Thyroid gland (tissue), 4 donors: ENCODE measurements around the gene TTC3. TPM values are rescaled to one million over a fixed set of nuclear protein-coding genes. Genes with fewer than 3 reads are reported as not detected.

ENCODE experiments used
- DNase-seq, 2 donors: peaks; one replicate each; pipeline ENCODE4 v3.0.0-alpha.2; 2019
- H3K27ac ChIP-seq, 3 donors: fragments of 200-600 bp; sonication (generic); 1 replicate in 2 of 3; 2 replicates in 1 of 3; pipeline ENCODE4 v1.5.1; 2016 to 2019; ENCODE audit warnings: mild to moderate bottlenecking in 1 of 3, moderate library complexity in 1 of 3
- H3K27me3 ChIP-seq: fragments of 200-600 bp; sonication (generic); one replicate; pipeline ENCODE4 v1.5.1; 2019
- H3K36me3 ChIP-seq, 2 donors: fragments of 200-600 bp; sonication (generic); one replicate each; pipeline ENCODE4 v1.5.1; 2016 to 2019
- H3K4me1 ChIP-seq, 2 donors: fragments of 200-600 bp; sonication (generic); one replicate each; pipeline ENCODE4 v1.5.1; 2017 to 2019
- H3K4me3 ChIP-seq, 3 donors: fragments of 200-600 bp; sonication (generic); replicated peaks in 1 of 3; 1 replicate in 2 of 3; 2 replicates in 1 of 3; pipeline ENCODE4 v1.5.1; 2016; ENCODE audit warnings: mild to moderate bottlenecking in 1 of 3
- H3K9me3 ChIP-seq: fragments of 200-600 bp; sonication (generic); one replicate; pipeline ENCODE4 v1.5.1; 2017
- CTCF ChIP-seq, 6 experiments: fragments of 200-600 bp in 3 of 6; fragments of 450-650 bp in 3 of 6; sonication (generic) in 3 of 6; IDR thresholded peaks; one replicate each; pipeline ENCODE4 v1.5.1; 2016 to 2019; ENCODE audit warnings: antibody characterized with exemption in 6 of 6, mild to moderate bottlenecking in 2 of 6, inconsistent platforms in 1 of 6, moderate library complexity in 1 of 6
- POLR2A ChIP-seq, 2 donors: fragments of 450-650 bp; IDR thresholded peaks; one replicate each; pipeline ENCODE4 v1.6.1; 2017; ENCODE audit warnings: antibody characterized with exemption in 2 of 2, mild to moderate bottlenecking in 2 of 2, moderate library complexity in 1 of 2
- WGBS, 2 donors: methylation state at CpG; one replicate each; pipeline ENCODE4 v1.1.5; 2017; 5-methylcytosine and 5-hydroxymethylcytosine counted together
- intact Hi-C: fragments of 100-400 bp; cut with DNase I; formaldehyde crosslinking; loops from one replicate; pipeline ENCODE4 v1.15.1; 2023
- total RNA-seq, 4 donors: library from RNA; depleted of rRNA; stranded (reverse); fragments of >200 nt; gene quantifications; one replicate each; pipeline ENCODE4 v1.2.3, GENCODE V29; 2016

TTC3 gene
- total RNA-seq, 4 donors from 2014 or later = 206 to 286 (median 251) TPM

- DNase-seq = no peak
- H3K9me3 ChIP-seq = no peaks in the 10 kb centered on the region
- intact Hi-C loops = no loop called here
- TF ChIP-seq POLR2A (IDR thresholded peaks at IDR 0.05) (no peak), CTCF (IDR thresholded peaks at IDR 0.05) (no peak)
- H3K27ac ChIP-seq = no peak overlapping the region
- WGBS, 2 donors = 97 to 98% methylated on average over 16 of the region's 16 CpGs
- no peak overlapping the region for H3K4me3 ChIP-seq
- no peaks in the 10 kb centered on the region for H3K27me3 ChIP-seq
- H3K36me3 ChIP-seq = peaks cover 58 to 66% of the 10 kb centered on the region in 2 donors
- no peaks in the 10 kb centered on the region for H3K4me1 ChIP-seq
Measured at GRCh38 chr21:37228003-37228400, 154.9 kb downstream of the TTC3 start.

GRCh38 chr21:37230632-37231248 lies 157.7 kb downstream of the TTC3 start:
- no peaks in the 10 kb centered on the region for H3K9me3 ChIP-seq
- no peaks in the 10 kb centered on the region for H3K4me1 ChIP-seq
- WGBS, 2 donors = 92 to 94% methylated on average over 21 to 22 of the region's 23 CpGs
- H3K27ac ChIP-seq = no peak overlapping the region
- H3K27me3 ChIP-seq = no peaks in the 10 kb centered on the region
- no peak overlapping the region for H3K4me3 ChIP-seq
- intact Hi-C loops = no loop called here
- H3K36me3 ChIP-seq = peaks cover 49 to 53% of the 10 kb centered on the region in 2 donors
- no peak for TF ChIP-seq CTCF (IDR thresholded peaks at IDR 0.05)
- TF ChIP-seq POLR2A (IDR thresholded peaks at IDR 0.05) = no peak
- no peak for DNase-seq

GRCh38 chr21:37231249-37231645 lies 158.2 kb downstream of the TTC3 start:
- no peak for DNase-seq
- intact Hi-C loops = no loop called here
- no peak overlapping the region for H3K27ac ChIP-seq
- H3K4me3 ChIP-seq = no peak overlapping the region
- H3K9me3 ChIP-seq = no peaks in the 10 kb centered on the region
- no peaks in the 10 kb centered on the region for H3K4me1 ChIP-seq
- 91 to 92% methylated on average over 12 of the region's 12 CpGs for WGBS, 2 donors
- TF ChIP-seq CTCF (IDR thresholded peaks at IDR 0.05) = no peak
- H3K36me3 ChIP-seq = peaks cover 48 to 49% of the 10 kb centered on the region in 2 donors
- no peaks in the 10 kb centered on the region for H3K27me3 ChIP-seq

GRCh38 chr21:37231671-37232070 lies 158.6 kb downstream of the TTC3 start:
- TF ChIP-seq CTCF (IDR thresholded peaks at IDR 0.05) = no peak
- no peak for TF ChIP-seq POLR2A (IDR thresholded peaks at IDR 0.05)
- Histone ChIP-seq H3K4me3 (no peak overlapping the region), H3K36me3 (peaks cover 44 to 45% of the 10 kb centered on the region in 2 donors), H3K9me3 (no peaks in the 10 kb centered on the region), H3K27ac (no peak overlapping the region), H3K27me3 (no peaks in the 10 kb centered on the region), H3K4me1 (no peaks in the 10 kb centered on the region)
- intact Hi-C loops = no loop called here
- 95% methylated on average over 16 of the region's 16 CpGs for WGBS, 2 donors
- no peak for DNase-seq

GRCh38 chr21:37232274-37233018 lies 159.4 kb downstream of the TTC3 start:
- Histone ChIP-seq H3K27me3 (no peaks in the 10 kb centered on the region), H3K4me3 (no peak overlapping the region), H3K36me3 (peaks cover 36 to 40% of the 10 kb centered on the region in 2 donors), H3K27ac (no peak overlapping the region), H3K9me3 (no peaks in the 10 kb centered on the region), H3K4me1 (no peaks in the 10 kb centered on the region)
- DNase-seq = no peak
- WGBS, 2 donors = 91 to 96% methylated on average over 19 of the region's 19 CpGs
- intact Hi-C loops = no loop called here
- no peak for TF ChIP-seq POLR2A (IDR thresholded peaks at IDR 0.05)
- no peak for TF ChIP-seq CTCF (IDR thresholded peaks at IDR 0.05)
